GM18870 (cell line): ENCODE data around the gene RNF4.
"Not testable (repeated sequence)": the region's sequence is repeated elsewhere in the genome, so short reads cannot be mapped to it uniquely, and the experiment has no call there.

Source experiments
- ATAC-seq: cut with Tn5 transposase; IDR thresholded peaks from one replicate; pipeline ENCODE4 v1.9.1; 2021; ENCODE audit warnings: moderate library complexity; ENCODE audit not compliant: unreplicated experiment

RNF4 gene

GRCh38 chr4:2516635-2517034, 47.7 kb downstream of the RNF4 start:
- no peak for ATAC-seq

- no peak for ATAC-seq
These were observed 57.7 kb downstream of the RNF4 start for GRCh38 chr4:2526559-2526958.

DNA sequence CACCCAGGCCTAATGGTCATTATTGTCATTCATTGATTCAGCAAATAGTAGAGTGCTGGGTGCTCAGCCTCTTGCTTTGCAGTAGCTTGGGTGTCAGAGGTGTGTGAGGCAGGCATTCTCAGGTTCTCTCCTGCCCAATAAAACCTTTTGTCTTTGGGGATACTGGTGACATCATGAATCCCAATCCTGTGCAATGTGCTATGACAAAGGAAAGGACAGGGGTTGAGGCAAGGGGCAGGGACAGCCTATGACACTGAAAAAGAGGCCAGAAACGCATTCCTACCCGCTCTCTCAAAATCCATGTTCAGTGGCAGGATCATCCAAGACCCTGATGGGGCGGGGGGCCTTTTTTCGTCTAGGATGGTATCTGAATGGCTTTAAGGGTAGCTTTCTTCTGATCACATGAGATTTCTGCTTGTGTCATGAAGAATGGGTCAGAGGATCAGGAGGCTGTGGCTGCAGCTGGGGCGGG, 66.0 kb downstream of the RNF4 start:
- no peak for ATAC-seq

DNA sequence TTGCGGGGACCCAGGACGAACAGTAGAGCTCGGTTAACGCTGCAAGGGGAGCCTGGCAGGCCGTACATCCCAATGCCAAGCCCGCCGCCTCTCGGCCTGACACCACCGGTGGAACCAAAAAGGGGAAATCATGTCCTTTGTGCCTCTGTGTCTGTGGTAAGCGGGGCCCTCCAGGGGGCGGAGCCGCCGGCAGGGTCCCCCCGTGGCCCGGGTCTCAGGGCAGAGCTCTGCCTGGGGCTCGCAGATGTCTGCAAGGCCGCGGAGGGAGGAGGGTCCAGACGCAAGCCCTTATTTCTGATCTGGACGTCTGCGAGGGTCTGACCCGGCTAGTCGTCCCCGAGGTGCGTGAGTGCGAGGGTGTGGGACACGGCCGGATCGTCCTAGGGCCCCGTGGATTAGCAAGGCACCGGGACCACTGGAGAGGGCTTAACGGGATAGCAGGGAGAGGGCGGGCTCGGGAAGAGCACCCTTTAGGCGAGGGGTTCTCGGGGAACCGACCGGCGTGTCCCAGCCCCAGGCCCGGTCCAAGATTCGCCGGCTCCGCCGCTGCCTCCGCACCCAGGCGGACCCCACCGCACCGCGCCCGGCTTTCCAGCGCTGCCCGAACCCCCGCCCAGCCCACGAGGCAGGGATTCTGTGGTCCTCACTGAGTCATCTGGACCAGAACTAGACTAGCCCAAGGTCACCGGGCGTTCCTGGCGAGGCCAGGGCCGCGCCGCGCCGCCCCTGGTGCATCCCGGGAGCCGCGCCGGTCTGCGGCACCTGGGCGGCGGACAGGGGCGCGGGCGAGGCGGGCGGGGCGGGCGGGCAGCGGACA, 66.7 kb downstream of the RNF4 start:
- ATAC-seq: peak; percentile 23

DNA sequence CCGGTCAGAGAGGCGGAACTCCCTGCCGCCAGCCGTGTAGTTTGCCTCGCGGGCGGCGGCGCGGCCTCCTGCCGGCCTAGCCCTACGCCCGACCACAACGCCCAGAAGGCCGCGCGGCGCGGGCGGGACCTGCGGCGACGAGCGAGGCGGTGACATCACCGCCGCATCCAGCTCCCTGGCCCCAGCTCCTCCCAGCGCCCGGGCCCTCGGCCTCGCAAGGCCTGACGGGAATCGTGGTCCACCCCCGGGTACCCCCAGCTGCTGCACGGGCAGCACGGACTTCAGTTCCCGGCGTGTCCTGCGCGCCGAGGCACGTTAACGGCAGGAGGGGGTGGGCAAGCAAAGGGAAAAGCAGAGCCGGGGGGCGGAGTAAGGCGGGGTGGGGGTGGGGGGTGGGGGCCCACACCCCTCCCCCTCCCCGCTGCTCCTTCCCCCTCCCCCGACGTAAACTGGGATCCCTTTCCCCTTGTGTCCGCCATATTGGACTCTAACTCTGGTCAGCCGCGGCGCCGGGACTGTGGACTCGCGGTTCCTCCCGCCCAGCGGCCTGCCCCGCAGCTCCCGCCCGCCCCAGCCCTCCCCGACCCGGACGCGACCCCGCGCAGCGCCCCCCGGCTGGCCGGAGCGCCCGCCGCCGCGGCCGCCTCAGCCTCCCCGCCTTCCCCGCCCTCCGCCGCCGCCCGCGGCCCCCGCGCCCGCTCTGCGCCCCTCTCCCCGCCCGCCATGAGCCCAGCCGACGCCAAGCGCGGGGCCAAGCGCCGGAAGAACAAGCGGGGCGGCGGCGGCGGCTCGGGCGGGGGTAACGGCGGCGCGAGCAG, 67.5 kb downstream of the RNF4 start, which contains the start of gene FAM193A:
Gene FAM193A, plus strand, starts transcription at position 455 of the 818 bp plus-strand sequence. Its CDS starts 269 bp downstream, at position 724.
- peak; percentile 80 for ATAC-seq

DNA sequence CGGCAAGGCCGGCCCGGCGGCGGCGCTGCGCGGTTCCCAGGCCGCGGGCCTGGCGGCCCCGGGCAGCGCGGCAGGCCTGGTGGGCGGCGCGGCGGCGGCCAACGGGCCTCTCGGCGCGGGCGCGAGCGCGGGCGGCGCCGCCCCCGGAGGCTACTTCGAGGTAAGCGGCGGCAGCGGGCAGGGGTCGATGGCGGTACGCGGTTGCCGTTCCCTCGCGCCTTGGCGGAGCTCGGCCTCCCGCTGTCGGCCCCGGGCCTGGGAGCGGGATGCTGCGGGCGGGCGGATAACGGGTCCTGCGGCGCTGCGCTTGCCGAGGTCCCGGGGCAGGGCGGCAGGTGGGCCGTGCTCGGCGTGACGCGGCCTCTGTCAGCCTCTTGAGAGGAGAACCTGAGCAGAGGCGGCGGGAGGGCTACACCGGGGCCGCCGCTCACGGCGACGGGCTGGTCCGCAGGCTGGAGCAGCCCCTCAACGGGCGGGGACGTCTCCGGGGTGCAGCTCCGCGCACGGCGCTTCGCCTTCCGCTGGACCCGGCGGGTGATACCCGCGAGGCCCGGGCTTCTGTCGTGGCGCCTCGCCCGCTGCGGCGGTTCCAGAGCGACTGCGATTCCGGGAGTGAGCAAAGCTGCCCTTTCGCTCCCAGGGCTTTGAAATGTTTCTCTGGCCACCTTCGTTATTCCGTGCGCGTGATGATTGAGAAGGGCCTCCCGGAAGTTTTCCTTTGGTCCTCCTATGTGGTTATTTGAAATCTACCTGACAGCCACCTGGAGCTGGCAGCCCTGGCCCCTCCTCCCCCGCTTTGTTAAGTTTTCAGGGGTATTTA, 68.3 kb downstream of the RNF4 start:
- no peak for ATAC-seq

DNA sequence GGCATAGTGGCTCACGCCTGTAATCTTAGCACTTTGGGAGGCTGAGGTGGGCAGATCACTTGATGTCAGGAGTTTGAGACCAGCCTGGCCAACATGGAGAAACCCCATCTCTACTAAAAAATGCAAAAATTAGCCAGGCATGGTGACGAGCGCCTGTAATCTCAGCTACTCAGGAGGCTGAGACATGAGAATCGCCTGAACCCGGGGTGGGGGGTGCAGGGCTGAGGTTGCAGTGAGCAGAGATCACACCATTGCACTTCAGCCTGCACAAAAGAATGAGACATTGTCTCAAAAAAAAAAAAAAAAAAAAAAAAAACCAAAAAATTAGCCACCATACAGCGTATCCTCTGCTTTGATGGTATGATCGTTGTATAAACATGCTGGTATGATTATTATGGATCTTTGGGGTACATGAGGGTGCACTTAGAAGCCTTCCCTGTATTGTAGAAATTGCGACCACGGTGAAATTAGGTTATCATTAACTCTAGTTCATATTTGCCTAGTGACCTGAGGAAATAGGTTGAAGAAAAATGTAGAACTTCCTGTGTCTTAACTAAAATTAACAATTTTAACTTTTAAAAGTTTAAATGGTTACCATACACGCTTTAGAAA, 74.8 kb downstream of the RNF4 start:
- ATAC-seq: not testable (repeated sequence)

DNA sequence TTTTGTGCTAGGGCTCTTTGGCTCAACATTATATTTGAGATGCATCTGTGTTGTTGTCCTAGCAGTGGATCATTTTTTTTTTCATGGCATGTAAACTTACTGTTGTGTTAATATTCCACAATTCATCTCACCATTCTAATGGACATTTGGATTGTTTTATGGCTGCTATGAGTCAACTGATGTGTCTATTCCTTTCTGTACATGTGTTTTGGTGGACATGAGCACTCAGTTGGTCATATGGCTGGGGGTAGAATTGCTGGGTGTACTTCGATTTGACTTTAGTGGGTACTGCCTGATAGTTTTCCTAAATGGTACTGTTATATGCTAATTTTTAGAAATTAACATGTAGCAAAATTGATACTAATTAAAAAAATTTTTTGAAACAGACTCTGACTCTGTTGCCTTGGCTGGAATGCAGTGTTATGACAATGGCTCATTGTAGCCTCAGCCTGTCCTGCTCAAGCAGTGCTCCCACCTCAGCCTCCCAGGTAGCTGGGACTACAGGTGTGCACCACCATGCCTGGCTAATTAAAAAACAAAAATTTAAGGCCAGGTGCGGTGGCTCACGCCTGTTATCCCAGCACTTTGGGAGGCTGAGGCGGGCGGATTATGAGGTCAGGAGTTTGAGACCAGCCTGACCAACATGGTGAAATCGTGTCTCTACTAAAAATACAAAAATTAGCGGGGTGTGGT, 76.6 kb downstream of the RNF4 start:
- ATAC-seq: no peak

DNA sequence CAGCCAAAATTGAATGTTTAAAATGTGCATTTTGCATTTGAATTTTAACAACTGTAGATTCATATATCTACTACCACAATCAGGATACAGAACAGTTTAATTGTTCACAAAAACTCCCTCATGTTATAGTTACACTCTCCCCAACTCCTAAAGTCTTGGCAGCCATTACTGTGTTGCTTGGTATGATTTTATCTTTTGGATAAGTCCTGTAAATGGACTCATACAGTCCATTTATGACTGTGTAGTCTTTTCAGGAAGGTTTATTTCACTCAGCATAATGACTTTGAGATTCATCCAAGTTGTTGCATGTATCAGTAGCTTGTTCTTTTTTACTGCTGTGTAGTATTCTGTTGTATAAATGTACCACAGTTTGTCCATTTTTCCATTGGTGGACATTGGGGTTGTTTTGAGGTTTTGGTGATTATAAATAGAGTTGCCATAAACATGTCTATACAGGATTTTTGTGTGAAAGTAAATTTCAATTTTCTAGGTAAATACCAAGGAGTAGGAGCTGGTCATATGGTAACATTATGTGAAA, 77.4 kb downstream of the RNF4 start:
- ATAC-seq: no peak

DNA sequence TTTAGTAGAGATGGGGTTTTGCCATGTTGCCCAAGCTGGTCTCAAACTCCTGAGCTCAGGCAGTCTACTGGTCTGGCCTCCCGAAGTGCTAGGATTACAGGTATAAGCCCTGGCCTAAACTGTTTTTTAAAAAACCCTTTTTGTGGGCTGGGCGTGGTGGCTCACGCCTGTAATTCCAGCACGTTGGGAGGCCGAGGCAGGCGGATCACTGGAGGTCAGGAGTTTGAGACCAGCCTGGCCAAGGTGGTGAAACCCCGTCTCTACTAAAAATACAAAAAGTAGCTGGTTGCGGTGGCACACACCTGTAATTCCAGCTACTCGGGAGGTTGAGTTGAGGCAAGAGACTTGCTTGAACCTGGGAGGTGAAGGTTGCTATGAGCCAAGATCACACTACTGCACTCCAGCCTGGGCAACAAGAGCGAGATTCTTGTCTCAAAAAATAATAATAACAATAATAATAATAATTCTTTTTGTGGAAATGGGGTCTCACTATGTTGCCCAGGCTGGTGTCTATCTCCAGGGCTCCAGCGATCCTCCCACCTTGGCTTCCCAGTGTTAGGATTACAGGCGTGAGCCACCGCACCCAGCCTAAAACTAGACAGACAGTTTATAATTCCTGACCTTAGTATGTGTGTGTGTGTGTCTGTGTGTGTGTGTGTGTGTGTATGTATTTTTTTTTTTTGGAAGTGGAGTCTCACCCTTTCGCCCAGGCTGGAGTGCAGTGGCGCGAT, 78.2 kb downstream of the RNF4 start:
- not testable (repeated sequence) for ATAC-seq

DNA sequence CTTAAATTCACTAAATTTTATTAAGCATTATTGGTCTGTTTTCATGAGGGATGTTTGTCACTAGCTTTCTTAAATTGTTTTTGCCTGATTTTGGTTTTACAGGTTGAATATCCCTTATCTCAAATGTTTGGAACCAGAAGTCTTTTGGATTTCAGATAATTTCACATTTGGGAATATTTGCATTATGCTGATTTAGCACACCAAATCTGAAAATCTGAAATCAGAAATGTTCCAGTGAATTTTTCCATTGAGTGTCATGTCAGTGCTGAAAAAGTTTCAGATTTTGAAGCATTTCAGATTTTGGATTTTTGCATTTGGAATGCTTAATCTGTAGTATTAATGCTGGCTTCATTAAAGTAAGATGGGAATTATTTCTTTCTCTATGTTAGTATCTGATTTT, 82.2 kb downstream of the RNF4 start:
- ATAC-seq: no peak

- ATAC-seq: no peak
These were observed 83.9 kb downstream of the RNF4 start for GRCh38 chr4:2552806-2553205.

GRCh38 chr4:2558301-2558700, 89.4 kb downstream of the RNF4 start:
- ATAC-seq: no peak

GRCh38 chr4:2560167-2560566, 91.3 kb downstream of the RNF4 start:
- no peak for ATAC-seq
